ENCODE data around the gene FHOD3.

GRCh38 chr18:36296650-36297416, 680 bp upstream of the FHOD3 start:
- no peak for TF ChIP-seq POLR2A (IDR thresholded peaks at IDR 0.05)
- TF ChIP-seq CTCF (IDR thresholded peaks at IDR 0.05), result peak in 7 of 12 donors; percentile 31 to 61 (median 51)
